Ammon's horn (tissue), 1 donor: ENCODE results near the gene TBC1D9B.
"Not testable (repeated sequence)": the region's sequence is repeated elsewhere in the genome, so short reads cannot be mapped to it uniquely, and the experiment has no call there.

Experiments
- DNase-seq: peaks from one replicate; pipeline ENCODE4 v3.0.0-alpha.2; 2016; ENCODE audit warnings: low spot score

TBC1D9B gene

DNA sequence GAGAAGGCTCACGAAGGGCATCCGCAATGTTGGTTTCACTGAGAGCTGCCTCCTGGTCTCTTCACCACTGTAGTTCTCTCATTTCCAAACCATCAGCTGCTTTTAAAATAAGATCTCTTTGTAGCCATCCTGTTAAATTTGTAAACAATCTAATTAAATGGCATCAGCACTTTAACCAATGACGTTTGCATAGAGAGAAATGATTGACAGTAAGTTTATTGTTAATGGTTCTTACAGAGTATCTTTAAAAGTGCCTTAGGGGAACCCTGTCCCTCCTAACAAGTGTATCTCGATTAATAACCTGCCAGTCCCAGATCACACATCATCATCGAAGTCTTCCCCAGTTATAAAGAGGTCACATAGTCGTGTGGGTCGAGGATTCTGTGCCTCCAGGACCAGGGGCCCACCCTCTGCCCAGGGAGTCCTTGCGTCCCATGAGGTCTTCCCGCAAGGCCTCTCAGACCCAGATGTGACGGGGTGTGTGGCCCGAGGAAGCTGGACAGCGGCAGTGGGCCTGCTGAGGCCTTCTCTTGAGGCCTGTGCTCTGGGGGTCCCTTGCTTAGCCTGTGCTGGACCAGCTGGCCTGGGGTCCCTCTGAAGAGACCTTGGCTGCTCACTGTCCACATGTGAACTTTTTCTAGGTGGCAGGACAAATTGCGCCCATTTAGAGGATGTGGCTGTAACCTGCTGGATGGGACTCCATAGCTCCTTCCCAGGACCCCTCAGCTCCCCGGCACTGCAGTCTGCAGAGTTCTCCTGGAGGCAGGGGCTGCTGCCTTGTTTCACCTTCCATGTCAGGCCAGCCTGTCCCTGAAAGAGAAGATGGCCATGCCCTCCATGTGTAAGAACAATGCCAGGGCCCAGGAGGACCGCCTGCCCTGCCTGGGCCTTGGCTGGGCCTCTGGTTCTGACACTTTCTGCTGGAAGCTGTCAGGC is 70.4 kb downstream of the TBC1D9B start:
- no peak for DNase-seq

DNA sequence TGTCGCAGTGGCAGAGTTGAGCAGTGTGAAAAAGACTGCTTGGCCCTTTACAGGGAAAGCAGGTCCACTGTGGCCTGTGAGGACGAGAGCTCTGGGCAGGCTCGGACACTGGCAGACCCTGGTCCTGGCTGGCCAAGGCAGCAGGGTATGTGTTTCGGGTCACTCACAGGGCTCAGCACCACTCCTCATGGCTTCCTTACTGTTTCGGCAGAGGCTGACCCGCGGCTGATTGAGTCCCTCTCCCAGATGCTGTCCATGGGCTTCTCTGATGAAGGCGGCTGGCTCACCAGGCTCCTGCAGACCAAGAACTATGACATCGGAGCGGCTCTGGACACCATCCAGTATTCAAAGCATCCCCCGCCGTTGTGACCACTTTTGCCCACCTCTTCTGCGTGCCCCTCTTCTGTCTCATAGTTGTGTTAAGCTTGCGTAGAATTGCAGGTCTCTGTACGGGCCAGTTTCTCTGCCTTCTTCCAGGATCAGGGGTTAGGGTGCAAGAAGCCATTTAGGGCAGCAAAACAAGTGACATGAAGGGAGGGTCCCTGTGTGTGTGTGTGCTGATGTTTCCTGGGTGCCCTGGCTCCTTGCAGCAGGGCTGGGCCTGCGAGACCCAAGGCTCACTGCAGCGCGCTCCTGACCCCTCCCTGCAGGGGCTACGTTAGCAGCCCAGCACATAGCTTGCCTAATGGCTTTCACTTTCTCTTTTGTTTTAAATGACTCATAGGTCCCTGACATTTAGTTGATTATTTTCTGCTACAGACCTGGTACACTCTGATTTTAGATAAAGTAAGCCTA is 71.3 kb downstream of the TBC1D9B start:
- no peak for DNase-seq

DNA sequence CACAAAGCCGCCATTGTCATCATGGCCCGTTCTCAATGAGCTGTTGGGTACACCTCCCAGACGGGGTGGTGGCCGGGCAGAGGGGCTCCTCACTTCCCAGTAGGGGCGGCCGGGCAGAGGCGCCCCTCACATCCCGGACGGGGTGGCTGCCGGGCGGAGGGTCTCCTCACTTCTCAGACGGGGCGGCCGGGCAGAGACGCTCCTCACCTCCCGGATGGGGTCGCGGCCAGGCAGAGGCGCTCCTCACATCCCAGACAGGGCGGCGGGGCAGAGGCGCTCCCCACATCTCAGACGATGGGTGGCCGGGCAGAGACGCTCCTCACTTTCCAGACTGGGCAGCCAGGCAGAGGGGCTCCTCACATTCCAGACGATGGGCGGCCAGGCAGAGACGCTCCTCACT is 72.8 kb downstream of the TBC1D9B start:
- not testable (repeated sequence) for DNase-seq

GRCh38 chr5:179834120-179834519 is 73.6 kb downstream of the TBC1D9B start:
- DNase-seq, result no peak

DNA sequence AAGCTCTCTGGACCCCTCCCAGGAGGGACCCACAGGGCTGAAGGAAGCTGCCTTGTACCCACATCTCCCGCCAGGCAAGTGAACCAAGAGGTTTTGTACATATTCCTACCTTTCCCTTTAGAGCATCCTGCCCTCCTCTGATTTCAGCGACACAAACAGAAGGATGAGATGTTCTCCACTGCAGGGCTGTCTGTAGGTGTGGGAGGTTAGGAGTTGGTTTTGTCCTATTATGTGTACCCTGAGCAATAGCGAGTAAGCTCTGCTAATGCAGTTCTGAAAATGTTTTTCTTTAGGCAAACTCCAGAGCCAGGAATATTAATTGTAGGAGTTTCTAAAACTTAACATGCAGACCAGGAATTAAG is 74.0 kb downstream of the TBC1D9B start:
- no peak for DNase-seq

- no peak for DNase-seq
Observed at GRCh38 chr5:179833056-179833708, 74.5 kb downstream of the TBC1D9B start.

- no peak for DNase-seq
Observed at GRCh38 chr5:179832039-179832745, 75.5 kb downstream of the TBC1D9B start.

GRCh38 chr5:179830818-179831468 is 76.8 kb downstream of the TBC1D9B start:
- DNase-seq, result no peak

- DNase-seq, result no peak
Observed at GRCh38 chr5:179829732-179830435, 77.8 kb downstream of the TBC1D9B start.

DNA sequence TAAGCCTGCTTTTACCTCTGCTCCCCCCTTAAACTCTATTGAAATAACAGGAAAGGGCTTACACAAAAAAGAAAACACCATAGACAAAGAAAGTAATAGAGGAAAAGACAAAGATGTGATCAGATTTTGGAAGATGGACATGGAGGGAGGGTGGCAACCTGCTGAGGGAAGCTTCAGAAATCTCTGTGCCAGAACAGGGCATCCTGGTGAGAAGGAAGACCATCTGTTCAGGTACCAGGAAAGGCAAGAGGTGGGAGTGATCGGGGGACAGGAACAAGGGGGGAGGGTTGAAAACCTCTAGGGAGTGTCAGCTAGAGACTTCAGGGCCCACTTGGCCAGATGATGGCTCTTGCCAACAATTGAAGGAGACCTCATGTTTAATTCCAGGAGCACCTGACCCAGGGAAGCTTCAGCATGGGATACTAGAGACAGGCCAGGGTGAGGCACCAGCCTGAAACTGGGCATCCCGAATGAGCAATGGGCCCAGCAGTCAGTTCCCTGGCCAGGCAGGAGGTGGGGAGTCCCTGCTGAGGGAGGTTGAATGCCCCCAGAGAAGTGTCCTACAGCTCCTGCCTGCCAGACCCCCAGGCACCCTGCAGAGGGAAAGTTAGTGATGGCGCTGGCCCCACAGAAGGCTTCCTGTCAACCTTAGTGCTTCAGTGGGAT is 78.8 kb downstream of the TBC1D9B start:
- no peak for DNase-seq

- DNase-seq, result no peak
Observed at GRCh38 chr5:179827680-179828079, 80.0 kb downstream of the TBC1D9B start.

DNA sequence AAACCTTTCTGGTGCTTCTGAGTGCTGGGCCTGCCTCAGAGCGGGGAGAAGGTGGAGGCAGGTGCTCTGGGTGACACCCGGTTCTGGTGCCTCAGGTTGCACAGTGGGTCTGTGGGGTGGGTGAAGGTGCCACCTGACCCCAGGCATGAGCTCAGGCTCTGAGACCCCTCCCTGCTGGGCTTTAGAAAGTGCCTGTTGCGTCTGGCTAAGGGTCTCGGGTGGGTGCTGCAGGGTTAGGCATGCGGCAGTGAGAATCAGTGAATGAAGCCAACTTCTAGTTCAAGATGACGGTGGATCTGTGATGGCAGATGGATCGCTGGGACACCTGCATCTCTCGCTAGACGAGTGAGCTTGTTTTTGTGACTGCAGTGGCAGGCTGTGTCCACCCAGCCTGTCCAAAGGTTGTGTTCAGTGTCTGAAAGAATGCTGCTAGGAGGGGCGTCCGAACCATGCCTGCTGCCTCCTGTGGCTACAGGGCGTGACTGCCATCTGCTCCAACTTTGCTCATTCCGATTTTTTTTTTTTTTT is 82.0 kb downstream of the TBC1D9B start:
- no peak for DNase-seq

DNA sequence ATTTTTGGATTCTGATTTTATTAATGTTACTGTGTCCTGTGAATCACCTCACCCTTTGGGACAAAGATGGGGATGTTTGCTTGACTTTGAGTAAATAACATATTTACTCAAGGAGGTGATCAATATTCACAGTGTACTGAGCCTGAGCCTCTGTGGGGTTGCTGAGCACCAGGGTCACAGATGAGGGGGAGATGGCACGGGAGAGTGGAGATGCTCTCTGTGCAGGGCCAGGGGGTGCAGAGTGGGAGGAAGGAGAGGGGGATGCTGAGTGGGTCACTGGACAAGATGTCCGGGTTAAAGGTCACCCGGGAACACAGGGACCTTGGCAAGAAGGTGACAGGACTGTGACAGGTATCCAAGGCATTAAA is 83.0 kb downstream of the TBC1D9B start:
- DNase-seq, result no peak

GRCh38 chr5:179823937-179824744 is 83.6 kb downstream of the TBC1D9B start:
- no peak for DNase-seq

DNA sequence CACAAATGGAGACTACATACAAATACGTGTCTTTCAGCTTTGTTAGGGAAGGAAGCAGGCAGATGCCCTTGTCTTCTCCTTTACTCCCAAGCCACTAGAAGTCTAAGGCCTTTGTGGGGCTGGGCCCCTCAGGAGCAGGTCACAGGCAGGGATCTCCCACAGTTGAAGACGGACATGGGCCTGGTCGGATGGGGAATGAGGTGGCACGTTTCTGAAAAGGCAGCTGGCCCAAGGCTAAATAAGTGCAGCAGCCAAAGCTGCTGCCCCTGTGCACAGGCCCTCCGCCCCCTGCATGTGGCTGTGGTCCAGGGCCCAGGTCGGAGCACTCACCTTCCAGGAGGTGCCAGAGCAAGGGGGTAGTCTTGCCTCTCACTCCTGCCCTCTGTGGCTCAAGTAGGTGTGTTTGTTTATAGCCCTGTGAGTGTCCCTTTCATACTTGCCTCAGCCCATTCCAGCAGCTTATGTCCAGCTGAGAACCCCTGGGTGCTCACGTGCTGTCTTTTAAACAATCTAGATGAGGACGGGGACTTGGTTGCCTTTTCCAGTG is 85.2 kb downstream of the TBC1D9B start:
- DNase-seq, result no peak

- no peak for DNase-seq
Observed at GRCh38 chr5:179822059-179822432, 85.7 kb downstream of the TBC1D9B start.

GRCh38 chr5:179821298-179822058 is 86.2 kb downstream of the TBC1D9B start:
- peak; percentile 96 for DNase-seq
